B cell (primary cell): ENCODE results near the gene RRM2. TPM values are rescaled to one million over a fixed set of nuclear protein-coding genes. Genes with fewer than 3 reads are reported as not detected.
A peak's percentile ranks its signal among the peaks of the same experiment; 100 is the strongest.
"Not testable (repeated sequence)": the region's sequence is repeated elsewhere in the genome, so short reads cannot be mapped to it uniquely, and the experiment has no call there.

Experiments
- ATAC-seq: fragments of 200-7000 bp; cut with Tn5 transposase; one replicate; pipeline ENCODE4 v1.10.0; 2021; ENCODE audit warnings: low read depth, mild to moderate bottlenecking, moderate number of reproducible peaks, moderate library complexity
- CTCF ChIA-PET: fragments of 350-600 bp; sonication (Branson Sonifier 250); formaldehyde crosslinking; loops from one replicate; lab custom pipeline; 2021; ENCODE audit warnings: antibody characterized with exemption, inconsistent platforms; lab: Charles Lee
- POLR2A ChIA-PET: fragments of 350-600 bp; sonication (Branson Sonifier 250); formaldehyde crosslinking; loops from one replicate; lab custom pipeline; 2021; ENCODE audit warnings: antibody characterized with exemption; lab: Charles Lee
- DNase-seq: peaks from one replicate; pipeline ENCODE4 v3.0.0; 2013
- H2AFZ ChIP-seq: 2 replicates; pipeline ENCODE4 v1.6.1; 2012; ENCODE audit warnings: mild to moderate bottlenecking, low read depth, low read length; ENCODE audit not compliant: insufficient read depth, poor library complexity, severe bottlenecking
- H3K27ac ChIP-seq, 2 donors: 1 replicate in 1 of 2; 2 replicates in 1 of 2; pipeline ENCODE4 v1.5.1; 2012 to 2013; ENCODE audit warnings: low read length in 2 of 2, mild to moderate bottlenecking in 2 of 2, moderate library complexity in 1 of 2
- H3K27me3 ChIP-seq, 4 experiments: fragments of 200-600 bp in 1 of 4; sonication (generic) in 1 of 4; replicated peaks in 1 of 4; 1 replicate in 2 of 4; 2 replicates in 2 of 4; pipeline versions ENCODE4 v1.6.1 to v1.7.0; 2013 to 2016; ENCODE audit warnings: low read length in 3 of 4, mild to moderate bottlenecking in 2 of 4, mixed read lengths in 1 of 4, moderate library complexity in 1 of 4; ENCODE audit not compliant: insufficient read depth in 4 of 4, control insufficient read depth in 3 of 4; ENCODE audit errors: control extremely low read depth in 1 of 4
- H3K36me3 ChIP-seq, 2 experiments: replicated peaks in 1 of 2; 1 replicate in 1 of 2; 2 replicates in 1 of 2; pipeline versions ENCODE4 v1.6.1 to v1.7.1; 2013; ENCODE audit warnings: low read length in 1 of 2; ENCODE audit not compliant: insufficient read depth in 2 of 2, control insufficient read depth in 1 of 2; ENCODE audit errors: control extremely low read depth in 1 of 2, extremely low read depth in 1 of 2
- H3K4me1 ChIP-seq, 2 donors: fragments of 200-600 bp in 1 of 2; sonication (generic) in 1 of 2; 1 replicate in 1 of 2; 2 replicates in 1 of 2; pipeline versions ENCODE4 v1.5.1 to v1.6.1; 2013 to 2017; ENCODE audit warnings: low read length in 2 of 2; ENCODE audit not compliant: control insufficient read depth in 2 of 2, insufficient read depth in 2 of 2
- H3K4me2 ChIP-seq: replicated peaks from 2 replicates; pipeline ENCODE3; 2012; ENCODE audit warnings: mild to moderate bottlenecking, low read depth, low read length; ENCODE audit not compliant: poor library complexity, severe bottlenecking
- H3K4me3 ChIP-seq, 5 experiments: fragments of 200-600 bp in 1 of 5; sonication (generic) in 1 of 5; 1 replicate in 3 of 5; 2 replicates in 2 of 5; pipeline versions ENCODE4 v1.5.1 to v1.7.0; 2011 to 2016; ENCODE audit warnings: low read length in 4 of 5, mild to moderate bottlenecking in 4 of 5, low read depth in 2 of 5, control low read depth in 1 of 5, moderate library complexity in 1 of 5; ENCODE audit not compliant: insufficient read depth in 1 of 5; ENCODE audit errors: control extremely low read depth in 1 of 5, extremely low read depth in 1 of 5
- H3K79me2 ChIP-seq: fragments of 200-600 bp; sonication (generic); one replicate; pipeline ENCODE4 v1.6.0; 2016; ENCODE audit warnings: low read length; ENCODE audit not compliant: control insufficient read depth, insufficient read depth
- H3K9ac ChIP-seq: fragments of 200-600 bp; sonication (generic); 2 replicates; pipeline ENCODE4 v1.6.1; 2017; ENCODE audit warnings: mild to moderate bottlenecking, low read length, moderate library complexity
- H3K9me3 ChIP-seq, 3 donors: one replicate each; pipeline versions ENCODE4 v1.6.1 to v1.7.1; 2013; ENCODE audit warnings: low read length in 2 of 3; ENCODE audit not compliant: control insufficient read depth in 2 of 3, insufficient read depth in 1 of 3; ENCODE audit errors: control extremely low read depth in 1 of 3
- H4K20me1 ChIP-seq: 2 replicates; pipeline ENCODE4 v1.6.0; 2012; ENCODE audit warnings: mild to moderate bottlenecking, low read length; ENCODE audit not compliant: insufficient read depth, control insufficient read depth, poor library complexity, severe bottlenecking
- H3K27ac Mint-ChIP-seq: one replicate; pipeline ENCODE4 v1.8.0; 2021; ENCODE audit warnings: mixed read lengths
- H3K27me3 Mint-ChIP-seq: one replicate; pipeline ENCODE4 v1.8.0; 2021; ENCODE audit warnings: mixed read lengths
- H3K4me1 Mint-ChIP-seq: one replicate; pipeline ENCODE4 v1.8.0; 2021; ENCODE audit warnings: mixed read lengths
- H3K4me3 Mint-ChIP-seq: one replicate; pipeline ENCODE4 v1.8.0; 2021; ENCODE audit warnings: mixed read lengths
- H3K9me3 Mint-ChIP-seq: one replicate; pipeline ENCODE4 v1.8.0; 2022; ENCODE audit warnings: mixed read lengths; ENCODE audit not compliant: insufficient read depth
- EZH2 ChIP-seq: IDR thresholded peaks from 2 replicates; pipeline ENCODE4 v1.6.1; 2012; ENCODE audit warnings: borderline replicate concordance, low read depth, mild to moderate bottlenecking, moderate library complexity, low read length; ENCODE audit not compliant: insufficient read depth, poor library complexity, severe bottlenecking
- WGBS: methylation state at CpG from one replicate; pipeline ENCODE4 v1.1.5; 2013; ENCODE audit warnings: missing lambda C conversion rate; ENCODE audit not compliant: insufficient coverage; 5-methylcytosine and 5-hydroxymethylcytosine counted together
- intact Hi-C: fragments of 100-400 bp; cut with micrococcal nuclease; formaldehyde crosslinking; loops from one replicate; pipeline ENCODE4 v1.10.0; 2022
- polyA plus RNA-seq: library from polyadenylated mRNA; depleted of rRNA; stranded (reverse); fragments of >200 nt; gene quantifications from 2 replicates; pipeline ENCODE4 v1.2.3, GENCODE V29; 2012
- total RNA-seq, 2 donors: library from RNA; stranded (reverse); fragments of 120-200 nt in 1 of 2; gene quantifications; 1 replicate in 1 of 2; 2 replicates in 1 of 2; pipeline versions ENCODE4 v1.2.3 to v1.2.4, GENCODE V29; 2013 to 2022
- TF ChIP-seq, protein P1 (sequence below): fragments of 200-600 bp; IDR thresholded peaks from one replicate; pipeline ENCODE4 v1.8.0; 2022; ENCODE audit warnings: antibody characterized with exemption, mild to moderate bottlenecking

RRM2 gene
- total and polyA plus RNA-seq, 2 donors (not counting 1 experiment from before 2014, with no cell fraction given) = 1.2 to 3.3 TPM

DNA sequence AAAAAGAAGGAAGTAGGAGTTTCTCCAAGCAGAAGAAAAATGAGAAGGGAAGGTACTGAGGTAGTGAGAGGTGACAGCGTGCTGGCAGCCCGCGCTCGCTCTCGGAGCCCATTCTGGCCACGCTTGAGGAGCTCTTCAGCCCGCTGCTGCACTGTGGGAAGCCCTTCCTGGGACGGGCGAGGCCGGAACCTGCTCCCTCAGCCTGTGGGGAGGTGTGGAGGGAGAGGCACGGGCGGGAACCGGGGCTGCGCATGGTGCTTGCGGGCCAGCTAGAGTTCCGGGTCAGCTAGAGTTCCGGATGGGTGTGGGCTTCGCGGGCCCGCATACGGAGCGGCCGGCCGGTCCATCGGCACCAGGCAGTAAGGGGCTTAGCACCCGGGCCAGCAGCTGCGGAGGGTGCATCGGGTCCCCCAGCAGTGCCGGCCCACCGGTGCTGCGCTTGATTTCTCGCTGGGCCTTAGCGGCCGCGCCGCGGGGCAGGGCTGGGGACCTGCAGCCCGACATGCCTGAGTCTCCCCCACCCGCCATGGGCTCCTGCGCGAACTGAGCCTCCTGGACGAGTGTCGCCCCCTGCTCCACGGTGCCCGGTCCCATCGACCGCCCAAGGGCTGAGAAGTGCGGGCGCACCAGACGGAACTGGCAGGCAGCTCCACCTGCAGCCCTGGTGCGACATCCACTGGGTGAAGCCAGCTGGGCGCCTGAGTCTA, 31.2 kb upstream of the RRM2 start:
- peak overlapping the region; percentile 62 for H3K9ac ChIP-seq
- DNase-seq = peak; percentile 39
- intact Hi-C loops = no loop called here
- POLR2A ChIA-PET = interaction anchor here (0.6 to 0.7 kb wide), 2 partner anchors 24 to 273 kb away, joined by 3 to 4 read pairs; no protein-coding TSS in a partner anchor
- WGBS = 9% methylated on average over 50 of the region's 52 CpGs
- H2AFZ ChIP-seq = peak overlapping the region; percentile 82
- no peak overlapping the region for H3K27ac ChIP-seq
- peak; percentile 53 for ATAC-seq
- H3K36me3 ChIP-seq = no peaks in the 10 kb centered on the region
- peaks cover 0 to 45% (median 8%) of the 10 kb centered on the region in 4 experiments for H3K27me3 ChIP-seq
- no peaks in the 10 kb centered on the region for H3K79me2 ChIP-seq
- H3K4me2 ChIP-seq = peak overlapping the region; percentile 85
- Mint-ChIP-seq H3K4me1 (peaks cover 10% of the 10 kb centered on the region), H3K9me3 (no peaks in the 10 kb centered on the region), H3K4me3 (peak overlapping the region; percentile 82), H3K27me3 (peaks cover 39% of the 10 kb centered on the region), H3K27ac (peak overlapping the region; percentile 46)
- peak overlapping the region in 4 of 5 experiments; percentile 29 to 62 (median 50) for H3K4me3 ChIP-seq
- H4K20me1 ChIP-seq = no peaks in the 10 kb centered on the region
- H3K9me3 ChIP-seq = peaks cover 0 to 20% (median 4%) of the 10 kb centered on the region in 3 donors
- peaks cover 6 to 12% of the 10 kb centered on the region in 2 donors for H3K4me1 ChIP-seq
- TF ChIP-seq EZH2 = no peak
- TF ChIP-seq, protein P1, sequence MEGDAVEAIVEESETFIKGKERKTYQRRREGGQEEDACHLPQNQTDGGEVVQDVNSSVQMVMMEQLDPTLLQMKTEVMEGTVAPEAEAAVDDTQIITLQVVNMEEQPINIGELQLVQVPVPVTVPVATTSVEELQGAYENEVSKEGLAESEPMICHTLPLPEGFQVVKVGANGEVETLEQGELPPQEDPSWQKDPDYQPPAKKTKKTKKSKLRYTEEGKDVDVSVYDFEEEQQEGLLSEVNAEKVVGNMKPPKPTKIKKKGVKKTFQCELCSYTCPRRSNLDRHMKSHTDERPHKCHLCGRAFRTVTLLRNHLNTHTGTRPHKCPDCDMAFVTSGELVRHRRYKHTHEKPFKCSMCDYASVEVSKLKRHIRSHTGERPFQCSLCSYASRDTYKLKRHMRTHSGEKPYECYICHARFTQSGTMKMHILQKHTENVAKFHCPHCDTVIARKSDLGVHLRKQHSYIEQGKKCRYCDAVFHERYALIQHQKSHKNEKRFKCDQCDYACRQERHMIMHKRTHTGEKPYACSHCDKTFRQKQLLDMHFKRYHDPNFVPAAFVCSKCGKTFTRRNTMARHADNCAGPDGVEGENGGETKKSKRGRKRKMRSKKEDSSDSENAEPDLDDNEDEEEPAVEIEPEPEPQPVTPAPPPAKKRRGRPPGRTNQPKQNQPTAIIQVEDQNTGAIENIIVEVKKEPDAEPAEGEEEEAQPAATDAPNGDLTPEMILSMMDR = no peak
- CTCF ChIA-PET = interaction anchor here (0.8 to 12.9 kb wide), 4 partner anchors 9 to 319 kb away, joined by 3 to 143 read pairs (median 5); no protein-coding TSS in a partner anchor

DNA sequence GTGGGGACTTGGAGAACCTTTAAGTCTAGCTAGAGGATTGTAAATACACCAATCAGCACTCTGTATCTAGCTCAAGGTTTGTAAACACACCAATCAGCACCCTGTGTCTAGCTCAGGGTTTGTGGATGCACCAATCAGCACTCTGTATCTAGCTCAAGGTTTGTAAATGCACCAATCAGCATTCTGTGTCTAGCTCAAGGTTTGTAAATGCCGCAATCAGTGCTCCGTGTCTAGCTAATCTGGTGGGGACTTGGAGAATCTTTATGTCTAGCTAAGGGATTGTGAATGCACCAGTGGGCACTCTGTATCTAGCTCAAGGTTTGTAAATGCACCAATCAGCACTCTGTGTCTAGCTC, 30.7 kb upstream of the RRM2 start:
- ChIA-PET CTCF (interaction anchor here (0.7 to 12.9 kb wide), 4 partner anchors 9 to 949 kb away, joined by 3 to 143 read pairs (median 5); no protein-coding TSS in a partner anchor), POLR2A (interaction anchor here (0.6 kb wide), 1 partner anchor 25 kb away, joined by 3 read pairs; no protein-coding TSS in a partner anchor)
- Histone ChIP-seq H3K9me3 (peaks cover 0 to 20% (median 4%) of the 10 kb centered on the region in 3 donors), H3K9ac (peak overlapping the region; percentile 62), H3K27me3 (peaks cover 0 to 45% (median 8%) of the 10 kb centered on the region in 4 experiments), H2AFZ (peak overlapping the region; percentile 82), H3K4me2 (peak overlapping the region; percentile 85), H3K4me1 (peaks cover 6 to 12% of the 10 kb centered on the region in 2 donors), H3K4me3 (peak overlapping the region in 3 of 5 experiments; percentile 45 to 62 (median 56))
- H3K79me2 ChIP-seq, H4K20me1 ChIP-seq, DNase-seq, H3K27ac ChIP-seq, ATAC-seq, H3K36me3 ChIP-seq, intact Hi-C loops, H3K9me3 Mint-ChIP-seq: not testable (repeated sequence)
- Mint-ChIP-seq H3K4me3 (peak overlapping the region; percentile 43), H3K27ac (peak overlapping the region; percentile 10), H3K4me1 (peaks cover 10% of the 10 kb centered on the region), H3K27me3 (peaks cover 39% of the 10 kb centered on the region)
- WGBS = no CpG with 5 or more reads among the region's 2 CpGs
